MM.1S (cell line): ENCODE measurements around the gene RHBDL2.

Experiments used
- DNase-seq: peaks from one replicate; pipeline ENCODE4 v3.0.0-alpha.2; 2015
- H2AFZ ChIP-seq: fragments of 300-600 bp; sonication (generic); 2 replicates; pipeline ENCODE4 v1.6.0; 2016; ENCODE audit warnings: antibody characterized with exemption, low read length
- H3F3A ChIP-seq: fragments of 300-600 bp; sonication (generic); 2 replicates; pipeline ENCODE4 v1.6.1; 2016; ENCODE audit warnings: mild to moderate bottlenecking, antibody characterized with exemption, low read length, moderate library complexity, mixed read lengths; ENCODE audit not compliant: insufficient read depth
- H3K27ac ChIP-seq: fragments of 300-600 bp; sonication (generic); 2 replicates; pipeline ENCODE4 v1.5.1; 2016; ENCODE audit warnings: mild to moderate bottlenecking, low read length
- H3K27me3 ChIP-seq: fragments of 300-600 bp; sonication (generic); replicated peaks from 2 replicates; pipeline ENCODE4 v1.6.0; 2016; ENCODE audit warnings: low read length; ENCODE audit not compliant: insufficient read depth
- H3K36me3 ChIP-seq: fragments of 300-600 bp; sonication (generic); replicated peaks from 2 replicates; pipeline ENCODE4 v1.6.1; 2016; ENCODE audit warnings: mild to moderate bottlenecking, low read length, mixed read lengths; ENCODE audit not compliant: insufficient read depth
- H3K4me1 ChIP-seq: fragments of 300-600 bp; sonication (generic); 2 replicates; pipeline ENCODE4 v1.6.1; 2016; ENCODE audit warnings: low read length, mixed read lengths
- H3K4me2 ChIP-seq: fragments of 300-600 bp; sonication (generic); 2 replicates; pipeline ENCODE4 v1.6.0; 2016; ENCODE audit warnings: low read depth, low read length
- H3K4me3 ChIP-seq: fragments of 300-600 bp; sonication (generic); 2 replicates; pipeline ENCODE4 v1.5.1; 2016; ENCODE audit warnings: low read length, mixed read lengths
- H3K79me2 ChIP-seq: fragments of 300-600 bp; sonication (generic); 2 replicates; pipeline ENCODE4 v1.6.1; 2016; ENCODE audit warnings: mixed run types, low read length, mixed read lengths
- H3K9ac ChIP-seq: fragments of 300-600 bp; sonication (generic); 2 replicates; pipeline ENCODE4 v1.6.1; 2016; ENCODE audit warnings: low read length, mixed read lengths
- H3K9me2 ChIP-seq: fragments of 300-600 bp; sonication (generic); replicated peaks from 2 replicates; pipeline ENCODE4 v1.6.1; 2016; ENCODE audit warnings: mild to moderate bottlenecking, low read length, mixed read lengths; ENCODE audit not compliant: insufficient read depth
- H3K9me3 ChIP-seq: fragments of 300-600 bp; sonication (generic); replicated peaks from 2 replicates; pipeline ENCODE4 v1.6.1; 2016; ENCODE audit warnings: mild to moderate bottlenecking, low read length, mixed read lengths; ENCODE audit not compliant: insufficient read depth
- H4K20me1 ChIP-seq: fragments of 300-600 bp; sonication (generic); 2 replicates; pipeline ENCODE4 v1.6.1; 2016; ENCODE audit warnings: mild to moderate bottlenecking, low read length, moderate library complexity, mixed read lengths; ENCODE audit not compliant: insufficient read depth
- CTCF ChIP-seq: fragments of 300-600 bp; sonication (generic); IDR thresholded peaks from 2 replicates; pipeline ENCODE4 v1.5.1; 2016; ENCODE audit warnings: antibody characterized with exemption, low read length, mixed read lengths
- EZH2 ChIP-seq: fragments of 300-600 bp; sonication (generic); optimal IDR thresholded peaks from 2 replicates; pipeline ENCODE3; 2017; ENCODE audit warnings: low read depth, mild to moderate bottlenecking, antibody characterized with exemption, low read length, mixed read lengths
- EZH2phosphoT487 ChIP-seq: fragments of 300-600 bp; sonication (generic); IDR thresholded peaks from 2 replicates; pipeline ENCODE4 v1.6.1; 2018; ENCODE audit warnings: antibody characterized with exemption, low read length

Gene RHBDL2

GRCh38 chr1:38859561-38860453 lies 81.8 kb downstream of the RHBDL2 start, which contains the start of gene RRAGC:
TSS of gene RRAGC (minus strand) at chr1:38859772. CDS start at chr1:38859646, 126 bp downstream.
- Histone ChIP-seq H3K27me3 (no peaks in the 10 kb centered on the region), H3K27ac (peak within 1 kb of the TSS; percentile 59; the same call in 1 of the 2 replicates), H3K4me3 (peak within 1 kb of the TSS; percentile 86), H3K9me2 (no peaks in the 10 kb centered on the region), H3K79me2 (peaks cover 43% of the 10 kb centered on the region), H3K36me3 (peaks cover 3% of the 10 kb centered on the region), H2AFZ (peak within 1 kb of the TSS; percentile 97), H4K20me1 (0 out of 2 replicates have a peak, but pooled peaks cover 4% of the 10 kb centered on the region), H3K4me1 (peaks cover 14% of the 10 kb centered on the region), H3K9me3 (no peaks in the 10 kb centered on the region), H3K4me2 (peak within 1 kb of the TSS; percentile 73), H3F3A (peaks cover 9% of the 10 kb centered on the region), H3K9ac (peak within 1 kb of the TSS; percentile 59)
- TF ChIP-seq EZH2phosphoT487 (no peak), CTCF (no peak), EZH2 (no peak)
- DNase-seq = peak; percentile 99

GRCh38 chr1:38858833-38859560 lies 82.6 kb downstream of the RHBDL2 start:
- peak overlapping the region; percentile 73 for H3K4me2 ChIP-seq
- H3K27ac ChIP-seq = peak overlapping the region; percentile 59; the same call in 1 of the 2 replicates
- H2AFZ ChIP-seq = peak overlapping the region; percentile 80
- H3K79me2 ChIP-seq = peaks cover 49% of the 10 kb centered on the region
- peak; percentile 79 for DNase-seq
- peaks cover 14% of the 10 kb centered on the region for H3K4me1 ChIP-seq
- H4K20me1 ChIP-seq = 0 out of 2 replicates have a peak, but pooled peaks cover 4% of the 10 kb centered on the region
- H3K4me3 ChIP-seq = peak overlapping the region; percentile 72
- no peaks in the 10 kb centered on the region for H3K9me3 ChIP-seq
- peaks cover 9% of the 10 kb centered on the region for H3F3A ChIP-seq
- H3K9me2 ChIP-seq = no peaks in the 10 kb centered on the region
- H3K27me3 ChIP-seq = no peaks in the 10 kb centered on the region
- TF ChIP-seq EZH2 (no peak), EZH2phosphoT487 (no peak), CTCF (no peak)
- peaks cover 3% of the 10 kb centered on the region for H3K36me3 ChIP-seq
- peak overlapping the region; percentile 59 for H3K9ac ChIP-seq

- no peak for DNase-seq
- Histone ChIP-seq H3K9me3 (no peaks in the 10 kb centered on the region), H3K9ac (no peak overlapping the region), H3K4me1 (peaks cover 5% of the 10 kb centered on the region), H3K4me3 (no peak overlapping the region), H3K79me2 (peaks cover 34% of the 10 kb centered on the region), H3K27ac (no peak overlapping the region), H2AFZ (no peak overlapping the region), H4K20me1 (0 out of 2 replicates have a peak, but pooled peaks cover 1% of the 10 kb centered on the region), H3K36me3 (peaks cover 15% of the 10 kb centered on the region), H3K9me2 (no peaks in the 10 kb centered on the region), H3F3A (no peaks in the 10 kb centered on the region), H3K27me3 (no peaks in the 10 kb centered on the region), H3K4me2 (no peak overlapping the region)
- TF ChIP-seq EZH2 (no peak), EZH2phosphoT487 (no peak), CTCF (no peak)
These were observed 88.8 kb downstream of the RHBDL2 start for GRCh38 chr1:38852780-38853179.
